ENCODE measurements around the gene IP6K3. TPM values are rescaled to one million over a fixed set of nuclear protein-coding genes. Genes with fewer than 3 reads are reported as not detected.

Gene IP6K3
- total RNA-seq, 1 donor from 2014 or later = 1.5 TPM

- H3K27me3 ChIP-seq = no peaks in the 10 kb centered on the region
- H3K9me3 ChIP-seq = no peaks in the 10 kb centered on the region
- intact Hi-C loops (cut with DNase I) = no loop called here
- no peaks in the 10 kb centered on the region for H3K4me1 ChIP-seq
- no peak overlapping the region for H3K4me3 ChIP-seq
- H3K27ac ChIP-seq = no peak overlapping the region
- no peak for DNase-seq (ENCODE audit: extremely low spot score in 2 of 2)
- no peak for TF ChIP-seq POLR2AphosphoS5 (IDR thresholded peaks at IDR 0.05; ENCODE audit: insufficient read depth in 1 of 2, low read depth in 1 of 2)
- no peak for TF ChIP-seq CTCF (IDR thresholded peaks at IDR 0.05)
- TF ChIP-seq POLR2A (IDR thresholded peaks at IDR 0.05) = no peak
- H3K36me3 ChIP-seq = no peaks in the 10 kb centered on the region
Observed at GRCh38 chr6:33732385-33732784, 14.3 kb downstream of the IP6K3 start.

- no peak for DNase-seq (ENCODE audit: extremely low spot score in 2 of 2)
- Histone ChIP-seq H3K27ac (no peak overlapping the region), H3K36me3 (no peaks in the 10 kb centered on the region), H3K4me3 (no peak overlapping the region), H3K4me1 (no peaks in the 10 kb centered on the region), H3K9me3 (no peaks in the 10 kb centered on the region), H3K27me3 (no peaks in the 10 kb centered on the region)
- no peak for TF ChIP-seq CTCF (IDR thresholded peaks at IDR 0.05)
- TF ChIP-seq POLR2A (IDR thresholded peaks at IDR 0.05) = no peak
- TF ChIP-seq POLR2AphosphoS5 (IDR thresholded peaks at IDR 0.05; ENCODE audit: insufficient read depth in 1 of 2, low read depth in 1 of 2) = no peak
- intact Hi-C loops (cut with DNase I) = no loop called here
Observed at GRCh38 chr6:33731751-33732282, 14.9 kb downstream of the IP6K3 start.

- Histone ChIP-seq H3K9me3 (no peaks in the 10 kb centered on the region), H3K4me3 (no peak overlapping the region), H3K27me3 (no peaks in the 10 kb centered on the region), H3K36me3 (no peaks in the 10 kb centered on the region), H3K4me1 (no peaks in the 10 kb centered on the region), H3K27ac (no peak overlapping the region)
- intact Hi-C loops (cut with DNase I) = no loop called here
- DNase-seq (ENCODE audit: extremely low spot score in 2 of 2) = no peak
- TF ChIP-seq CTCF (IDR thresholded peaks at IDR 0.05) = no peak
- TF ChIP-seq POLR2AphosphoS5 (IDR thresholded peaks at IDR 0.05; ENCODE audit: insufficient read depth in 1 of 2, low read depth in 1 of 2) = no peak
Observed at GRCh38 chr6:33731035-33731434, 15.7 kb downstream of the IP6K3 start.

GRCh38 chr6:33730611-33731010 lies 16.1 kb downstream of the IP6K3 start:
- intact Hi-C loops (cut with DNase I) = no loop called here
- no peak for DNase-seq (ENCODE audit: extremely low spot score in 2 of 2)
- H3K27ac ChIP-seq = no peak overlapping the region
- TF ChIP-seq POLR2A (IDR thresholded peaks at IDR 0.05) (no peak), CTCF (IDR thresholded peaks at IDR 0.05) (no peak), POLR2AphosphoS5 (IDR thresholded peaks at IDR 0.05; ENCODE audit: insufficient read depth in 1 of 2, low read depth in 1 of 2) (no peak)
- H3K27me3 ChIP-seq = no peaks in the 10 kb centered on the region
- H3K4me3 ChIP-seq = no peak overlapping the region
- H3K4me1 ChIP-seq = no peaks in the 10 kb centered on the region
- no peaks in the 10 kb centered on the region for H3K9me3 ChIP-seq
- no peaks in the 10 kb centered on the region for H3K36me3 ChIP-seq

- Histone ChIP-seq H3K4me1 (no peaks in the 10 kb centered on the region), H3K4me3 (no peak overlapping the region), H3K27me3 (no peaks in the 10 kb centered on the region), H3K9me3 (no peaks in the 10 kb centered on the region), H3K27ac (no peak overlapping the region), H3K36me3 (no peaks in the 10 kb centered on the region)
- TF ChIP-seq POLR2AphosphoS5 (IDR thresholded peaks at IDR 0.05; ENCODE audit: insufficient read depth in 1 of 2, low read depth in 1 of 2) (no peak), POLR2A (IDR thresholded peaks at IDR 0.05) (no peak), CTCF (IDR thresholded peaks at IDR 0.05) (no peak)
- DNase-seq (ENCODE audit: extremely low spot score in 2 of 2) = no peak
- intact Hi-C loops (cut with DNase I) = no loop called here
Observed at GRCh38 chr6:33729059-33729458, 17.6 kb downstream of the IP6K3 start.

All from vagina (tissue), 2 donors.